GM21786 (cell line): ENCODE measurements around the gene LAMA2.

Experiments used
- ATAC-seq: cut with Tn5 transposase; IDR thresholded peaks from one replicate; pipeline ENCODE4 v1.9.1; 2021; ENCODE audit not compliant: unreplicated experiment

Gene LAMA2, protein sequence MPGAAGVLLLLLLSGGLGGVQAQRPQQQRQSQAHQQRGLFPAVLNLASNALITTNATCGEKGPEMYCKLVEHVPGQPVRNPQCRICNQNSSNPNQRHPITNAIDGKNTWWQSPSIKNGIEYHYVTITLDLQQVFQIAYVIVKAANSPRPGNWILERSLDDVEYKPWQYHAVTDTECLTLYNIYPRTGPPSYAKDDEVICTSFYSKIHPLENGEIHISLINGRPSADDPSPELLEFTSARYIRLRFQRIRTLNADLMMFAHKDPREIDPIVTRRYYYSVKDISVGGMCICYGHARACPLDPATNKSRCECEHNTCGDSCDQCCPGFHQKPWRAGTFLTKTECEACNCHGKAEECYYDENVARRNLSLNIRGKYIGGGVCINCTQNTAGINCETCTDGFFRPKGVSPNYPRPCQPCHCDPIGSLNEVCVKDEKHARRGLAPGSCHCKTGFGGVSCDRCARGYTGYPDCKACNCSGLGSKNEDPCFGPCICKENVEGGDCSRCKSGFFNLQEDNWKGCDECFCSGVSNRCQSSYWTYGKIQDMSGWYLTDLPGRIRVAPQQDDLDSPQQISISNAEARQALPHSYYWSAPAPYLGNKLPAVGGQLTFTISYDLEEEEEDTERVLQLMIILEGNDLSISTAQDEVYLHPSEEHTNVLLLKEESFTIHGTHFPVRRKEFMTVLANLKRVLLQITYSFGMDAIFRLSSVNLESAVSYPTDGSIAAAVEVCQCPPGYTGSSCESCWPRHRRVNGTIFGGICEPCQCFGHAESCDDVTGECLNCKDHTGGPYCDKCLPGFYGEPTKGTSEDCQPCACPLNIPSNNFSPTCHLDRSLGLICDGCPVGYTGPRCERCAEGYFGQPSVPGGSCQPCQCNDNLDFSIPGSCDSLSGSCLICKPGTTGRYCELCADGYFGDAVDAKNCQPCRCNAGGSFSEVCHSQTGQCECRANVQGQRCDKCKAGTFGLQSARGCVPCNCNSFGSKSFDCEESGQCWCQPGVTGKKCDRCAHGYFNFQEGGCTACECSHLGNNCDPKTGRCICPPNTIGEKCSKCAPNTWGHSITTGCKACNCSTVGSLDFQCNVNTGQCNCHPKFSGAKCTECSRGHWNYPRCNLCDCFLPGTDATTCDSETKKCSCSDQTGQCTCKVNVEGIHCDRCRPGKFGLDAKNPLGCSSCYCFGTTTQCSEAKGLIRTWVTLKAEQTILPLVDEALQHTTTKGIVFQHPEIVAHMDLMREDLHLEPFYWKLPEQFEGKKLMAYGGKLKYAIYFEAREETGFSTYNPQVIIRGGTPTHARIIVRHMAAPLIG (N-terminal part only)

DNA sequence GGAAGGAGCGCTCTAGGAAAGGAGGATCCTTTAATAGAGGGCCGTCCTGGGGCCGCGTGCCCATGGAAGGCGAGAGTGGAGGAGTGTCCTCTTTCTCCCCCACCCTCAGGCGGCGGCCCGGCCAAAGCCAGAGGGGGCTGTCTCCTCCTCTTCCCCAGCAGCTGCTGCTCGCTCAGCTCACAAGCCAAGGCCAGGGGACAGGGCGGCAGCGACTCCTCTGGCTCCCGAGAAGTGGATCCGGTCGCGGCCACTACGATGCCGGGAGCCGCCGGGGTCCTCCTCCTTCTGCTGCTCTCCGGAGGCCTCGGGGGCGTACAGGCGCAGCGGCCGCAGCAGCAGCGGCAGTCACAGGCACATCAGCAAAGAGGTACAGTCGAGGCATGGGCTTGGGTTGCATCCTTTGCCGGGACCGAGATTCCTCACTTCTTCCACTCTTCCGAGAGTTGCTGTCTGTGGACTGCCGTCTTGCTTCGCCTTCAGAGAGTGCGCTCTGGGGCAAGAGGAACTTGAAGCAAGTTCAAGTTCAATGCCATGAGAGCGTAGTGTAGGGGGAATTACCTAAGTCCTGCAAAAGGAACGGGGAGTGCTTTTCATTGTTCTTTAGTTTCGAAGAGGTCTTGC lies at the start of gene LAMA2:
LAMA2 (plus strand) TSS at position 148 of the 621 bp plus-strand sequence; CDS start at position 256, 108 bp downstream.
- ATAC-seq, result no peak

DNA sequence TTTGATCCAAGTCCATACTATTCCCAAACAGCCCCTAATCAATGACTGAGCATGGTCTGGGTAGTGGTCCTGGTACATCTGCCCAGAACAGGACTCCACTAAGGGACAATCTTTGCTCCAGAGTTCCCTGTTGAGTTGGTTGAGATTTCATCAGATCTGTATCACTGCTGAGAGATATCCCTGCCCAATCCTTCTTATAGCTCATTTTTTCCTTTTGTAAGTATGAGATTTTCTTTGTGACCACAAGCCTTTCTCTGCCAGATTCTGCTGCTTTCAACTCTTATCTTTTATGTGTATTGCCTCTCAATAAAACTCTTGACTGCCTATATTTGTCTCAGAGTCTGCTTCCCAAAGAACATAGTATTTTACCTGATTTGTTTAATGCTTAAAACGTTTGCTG lies 46.2 kb upstream of the LAMA2 start:
- no peak for ATAC-seq

DNA sequence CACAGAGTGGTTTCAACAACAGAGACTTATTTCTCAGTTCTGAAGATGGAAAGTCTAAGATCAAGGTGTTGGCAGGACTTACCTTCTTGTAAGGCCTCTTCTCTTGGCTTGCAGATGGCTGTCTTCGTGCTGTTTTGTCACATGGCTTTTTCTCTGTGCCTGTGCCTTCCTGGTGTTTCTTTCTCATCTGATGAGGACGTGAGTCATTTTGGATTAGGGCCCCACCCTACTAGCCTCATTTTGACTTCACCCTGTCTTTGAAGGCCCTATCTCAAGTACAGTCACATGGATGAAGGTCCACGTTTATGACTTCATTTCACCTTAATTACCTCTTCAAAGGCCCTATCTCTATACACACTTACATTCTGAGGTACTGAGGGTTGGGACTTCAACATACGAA lies 41.4 kb upstream of the LAMA2 start:
- no peak for ATAC-seq

DNA sequence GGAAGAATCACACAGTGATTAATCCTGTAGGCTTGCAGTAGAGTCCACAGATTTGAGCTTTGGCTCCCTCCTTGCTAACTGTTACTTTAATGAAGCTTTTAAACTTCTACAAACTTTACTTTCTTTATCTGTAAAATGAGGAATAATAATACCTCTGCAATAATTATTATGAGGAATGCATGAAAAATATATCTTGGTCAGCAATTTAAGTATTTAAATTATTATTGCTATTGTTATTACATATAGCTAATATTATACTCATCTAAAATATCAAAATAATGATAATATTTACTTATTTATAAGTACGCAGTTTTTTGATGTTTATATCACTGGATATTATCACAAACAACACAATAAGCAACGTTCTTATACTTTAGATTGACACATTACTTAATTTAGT lies 38.3 kb upstream of the LAMA2 start:
- no peak for ATAC-seq

DNA sequence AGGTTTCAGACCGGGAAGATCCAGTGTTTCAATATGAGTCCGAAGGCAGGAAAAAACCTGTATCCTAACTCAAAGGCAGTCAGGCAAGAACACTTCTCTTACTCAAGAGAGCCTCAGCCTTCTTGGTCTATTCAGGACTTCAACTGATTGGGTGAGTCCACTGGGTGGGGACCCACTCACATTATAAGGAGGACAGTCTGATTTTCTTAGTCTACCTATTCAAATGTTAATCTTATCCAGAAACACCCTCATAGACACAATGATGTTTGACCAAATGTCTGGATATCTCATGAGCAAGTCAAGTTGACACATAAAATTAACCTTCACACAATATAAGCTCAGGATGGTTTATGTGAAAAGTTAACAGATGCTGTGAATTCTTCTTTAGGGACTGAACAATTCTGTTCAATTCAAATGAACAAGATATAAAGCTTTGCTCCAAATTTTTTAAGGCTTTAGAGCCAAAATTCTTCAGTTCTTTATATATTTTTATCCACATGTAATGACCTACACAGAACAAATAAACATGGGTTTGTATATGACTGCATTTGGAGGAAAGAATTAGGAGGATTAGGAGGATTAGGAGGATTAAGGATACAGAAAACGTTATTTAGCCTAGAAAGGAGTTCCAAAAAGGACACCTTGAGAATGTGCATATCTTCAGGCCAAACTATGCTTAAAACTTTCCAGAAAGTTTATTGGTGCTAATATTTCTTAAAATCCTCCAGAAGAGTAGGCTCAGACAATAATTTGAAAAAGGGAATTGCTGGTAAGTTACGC lies 35.3 kb upstream of the LAMA2 start:
- no peak for ATAC-seq

DNA sequence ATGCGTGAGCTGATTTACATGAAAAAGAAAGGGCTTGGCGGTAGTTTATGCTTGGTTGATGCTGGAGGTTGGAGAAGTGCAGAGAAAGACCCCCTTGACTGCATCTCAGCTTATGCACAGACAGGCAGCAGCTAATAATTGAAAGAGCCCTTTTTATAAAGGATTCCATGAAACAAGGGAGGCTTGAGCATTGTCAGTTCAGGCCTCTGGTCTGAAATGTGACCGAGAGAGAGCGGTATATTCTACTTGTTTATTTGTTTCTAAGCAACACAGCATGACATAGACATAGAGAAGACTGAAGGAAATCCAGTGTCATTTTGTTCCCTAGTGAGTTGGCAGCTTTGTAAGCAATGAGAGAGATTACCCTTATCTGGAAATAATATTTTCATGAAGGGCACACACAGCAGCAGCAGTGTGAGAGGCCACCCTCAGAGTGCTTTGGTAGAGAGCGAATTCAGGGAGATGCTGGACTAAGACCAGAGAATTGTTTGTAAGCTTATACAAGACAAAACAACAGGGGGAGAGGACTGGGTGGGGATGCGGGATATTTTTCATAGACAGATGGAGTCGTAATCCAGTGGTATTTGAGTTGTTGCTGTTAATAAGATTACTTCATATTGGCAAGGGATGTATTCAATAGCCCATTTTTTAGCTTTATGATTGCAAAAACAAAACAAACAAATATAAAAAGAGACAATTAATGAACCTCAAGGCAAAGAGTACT lies 34.6 kb upstream of the LAMA2 start:
- no peak for ATAC-seq

DNA sequence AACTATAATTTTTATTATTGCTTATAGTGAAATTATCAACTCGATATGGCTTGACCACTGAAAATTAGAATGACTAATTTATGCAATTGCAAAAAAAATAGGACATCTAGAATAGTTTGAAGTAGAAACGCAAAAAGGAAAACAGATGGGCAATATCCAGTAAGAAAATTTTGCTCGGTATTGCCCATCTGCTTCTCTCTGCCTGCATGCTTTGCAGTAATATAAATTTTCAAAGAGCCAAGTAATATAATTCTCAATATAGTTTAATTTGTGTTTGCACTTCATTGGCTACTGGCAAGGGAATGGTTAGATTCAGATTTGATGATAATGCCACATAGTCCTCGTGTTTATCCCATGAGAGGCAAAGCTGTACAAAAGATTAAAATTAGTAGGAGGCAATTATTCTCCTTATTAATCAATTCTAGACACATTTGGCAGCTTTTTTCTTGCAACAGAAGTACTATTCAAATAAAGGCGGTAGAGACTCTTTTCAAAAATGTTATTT lies 27.3 kb upstream of the LAMA2 start:
- no peak for ATAC-seq

DNA sequence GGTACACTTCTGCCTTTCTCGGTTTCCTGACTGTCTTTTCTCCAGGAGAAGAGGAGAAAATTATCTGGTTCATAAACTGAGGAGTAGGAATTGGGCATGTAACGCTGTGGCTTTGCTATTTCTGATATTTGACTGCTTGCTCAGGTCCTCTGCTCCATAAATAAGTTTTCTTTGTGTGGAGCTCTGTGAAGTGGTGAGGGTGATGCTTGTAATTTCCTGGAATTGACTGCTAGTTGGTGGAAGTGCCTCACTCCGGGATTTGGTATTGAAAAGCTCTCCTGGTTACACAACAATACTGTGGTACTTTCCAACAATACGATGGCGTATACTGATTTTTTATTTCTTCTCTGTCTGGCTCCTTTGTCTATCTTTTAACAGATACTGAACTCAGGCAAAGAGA lies 25.1 kb upstream of the LAMA2 start:
- no peak for ATAC-seq

DNA sequence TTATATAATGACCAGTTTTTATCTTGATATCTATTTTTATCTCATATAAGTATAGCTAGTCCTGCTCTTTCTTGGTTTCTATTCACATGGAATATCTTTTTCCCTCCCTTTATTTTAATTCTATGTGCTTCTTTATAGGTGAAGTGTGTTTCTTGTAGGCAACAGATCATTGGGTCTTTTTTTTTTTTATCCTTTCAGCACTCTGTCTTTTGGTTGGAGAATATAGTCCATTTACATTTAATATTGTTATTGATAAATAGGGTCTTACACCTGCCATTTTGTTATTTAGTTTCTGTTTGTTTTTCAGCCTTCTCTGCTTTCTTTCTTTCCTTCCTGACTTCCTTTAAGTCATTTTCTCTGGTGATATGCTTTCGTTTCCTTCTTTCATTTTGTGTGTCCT lies 22.2 kb upstream of the LAMA2 start:
- no peak for ATAC-seq

DNA sequence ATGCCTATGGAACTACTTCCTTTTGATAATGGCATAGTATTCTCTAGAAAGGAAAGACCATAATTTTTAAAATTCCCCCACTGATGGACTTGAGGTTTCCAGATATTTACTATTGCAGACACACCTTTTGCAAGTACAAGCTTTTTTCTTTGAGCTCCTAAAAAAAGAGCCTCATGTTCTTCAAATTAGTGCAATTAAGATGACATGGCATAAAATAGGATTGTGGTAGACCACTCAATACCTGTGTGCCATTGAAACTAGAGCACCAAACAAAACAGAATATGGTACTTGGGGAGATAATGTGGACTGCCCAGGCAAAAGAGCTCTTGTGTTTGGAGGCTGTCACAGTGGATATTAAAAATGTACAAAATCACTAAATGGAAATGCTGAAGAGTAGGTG lies 19.0 kb upstream of the LAMA2 start:
- ATAC-seq, result no peak

DNA sequence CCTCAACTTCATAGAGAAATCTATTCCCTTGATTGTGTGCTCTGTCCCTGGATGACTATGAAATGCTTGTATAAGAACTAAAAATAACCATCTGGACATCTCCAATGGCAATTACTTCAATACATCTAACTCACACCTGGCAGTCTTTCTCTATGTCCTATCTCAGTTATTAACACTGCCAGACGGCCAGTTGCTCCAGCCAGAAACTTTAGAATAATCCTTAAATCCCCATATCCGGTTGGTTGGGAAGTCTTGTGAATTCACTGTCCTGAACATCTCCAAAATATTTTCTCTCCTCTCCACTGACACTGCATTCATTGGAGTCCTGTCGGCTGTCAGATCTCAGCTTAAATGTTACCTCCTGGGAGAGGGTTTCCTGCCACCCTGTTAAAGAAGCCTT lies 12.2 kb upstream of the LAMA2 start:
- ATAC-seq, result no peak

DNA sequence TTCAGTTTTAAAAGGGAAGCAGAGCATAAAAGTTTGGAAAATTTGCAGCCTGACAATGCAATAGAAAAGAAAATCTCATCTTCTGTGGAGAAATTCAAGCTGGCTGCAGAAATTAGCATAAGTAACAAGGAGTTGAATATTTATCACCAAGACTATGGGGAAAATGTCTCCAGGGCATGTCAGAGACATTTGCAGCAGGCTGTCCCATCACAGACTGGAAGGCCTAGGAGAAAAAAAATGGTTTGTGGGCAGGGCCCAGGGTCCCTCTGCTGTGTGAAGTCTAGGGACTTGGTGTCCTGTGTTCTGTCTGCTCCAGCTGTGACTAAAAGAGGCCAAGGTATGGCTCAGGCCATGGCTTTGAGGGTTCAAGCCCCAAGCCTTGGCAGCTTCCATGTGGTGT lies 8.1 kb upstream of the LAMA2 start:
- ATAC-seq, result no peak

DNA sequence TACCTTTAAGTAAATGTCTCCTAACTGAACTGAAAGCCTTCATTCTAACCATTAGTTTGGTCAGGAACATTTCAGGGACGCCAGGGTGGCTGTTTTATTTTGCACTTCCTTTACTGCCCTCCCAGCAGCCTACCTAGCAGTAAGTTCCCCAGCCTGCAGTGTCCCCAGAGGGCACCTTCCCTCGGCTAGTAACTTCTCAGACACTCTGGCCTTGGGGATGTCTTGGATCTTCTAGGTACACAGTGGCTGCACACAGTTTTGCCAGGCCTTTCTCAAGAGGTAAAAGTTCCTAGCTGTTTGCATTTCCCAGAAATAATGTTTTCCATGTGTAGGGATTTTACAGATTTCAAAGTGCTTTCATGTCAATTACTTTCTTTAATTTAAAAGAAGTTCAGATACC lies 378 bp upstream of the LAMA2 start:
- no peak for ATAC-seq

DNA sequence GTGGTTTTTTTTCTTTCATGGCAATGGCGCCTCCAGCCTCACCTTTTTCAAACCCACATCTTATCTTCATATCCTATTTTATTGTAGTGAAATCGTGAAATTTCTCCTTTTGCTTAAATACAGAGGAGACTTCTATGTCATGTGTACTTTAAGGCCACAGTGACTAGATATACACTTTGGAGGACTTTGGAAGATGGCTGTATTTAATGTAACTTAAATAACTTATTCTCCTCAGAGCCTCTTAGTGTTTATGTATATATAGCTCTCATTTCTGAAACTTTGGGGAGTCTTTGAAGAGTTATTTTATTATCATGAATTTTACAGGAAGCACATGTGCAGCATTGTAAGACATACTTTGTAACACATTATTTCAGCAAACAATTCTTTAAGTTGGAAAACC lies 968 bp downstream of the LAMA2 start:
- no peak for ATAC-seq

DNA sequence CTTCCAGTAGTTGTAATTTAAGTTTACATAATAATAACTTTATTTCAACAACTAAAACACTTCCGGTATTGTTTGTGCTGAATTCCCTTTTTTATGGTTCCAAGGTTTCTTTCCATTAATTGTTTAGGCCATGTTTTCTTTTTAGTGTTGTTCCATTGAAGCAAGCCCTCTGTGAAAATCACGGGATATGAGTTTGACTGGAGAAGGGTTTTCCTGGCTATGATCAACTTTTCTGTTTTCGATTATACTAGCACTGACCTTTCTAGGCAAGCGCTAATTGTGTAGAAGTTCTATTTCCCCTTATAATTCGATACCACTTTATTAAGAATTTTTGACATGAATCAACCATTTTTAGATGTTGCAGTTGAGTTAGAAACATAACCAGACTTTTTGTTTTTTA lies 2.4 kb downstream of the LAMA2 start:
- no peak for ATAC-seq

DNA sequence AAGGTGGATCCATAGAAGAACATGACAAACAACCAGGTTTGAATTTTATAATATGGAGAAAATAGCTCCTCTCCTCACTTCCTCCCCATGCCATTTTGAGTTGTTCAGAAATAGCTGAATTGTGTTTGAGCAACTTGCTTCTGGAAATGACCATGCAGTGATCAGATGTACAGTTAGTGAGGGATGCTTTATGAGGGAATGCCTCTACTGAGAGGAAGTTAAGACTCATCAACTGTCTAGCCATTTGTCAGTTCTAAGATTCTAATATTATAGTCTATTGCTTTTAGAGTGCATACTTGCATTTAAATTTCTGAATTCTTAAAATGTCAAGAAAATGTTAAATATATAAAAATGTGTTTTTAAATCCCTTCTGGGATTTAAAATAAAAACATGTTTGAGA lies 3.8 kb downstream of the LAMA2 start:
- ATAC-seq, result no peak

DNA sequence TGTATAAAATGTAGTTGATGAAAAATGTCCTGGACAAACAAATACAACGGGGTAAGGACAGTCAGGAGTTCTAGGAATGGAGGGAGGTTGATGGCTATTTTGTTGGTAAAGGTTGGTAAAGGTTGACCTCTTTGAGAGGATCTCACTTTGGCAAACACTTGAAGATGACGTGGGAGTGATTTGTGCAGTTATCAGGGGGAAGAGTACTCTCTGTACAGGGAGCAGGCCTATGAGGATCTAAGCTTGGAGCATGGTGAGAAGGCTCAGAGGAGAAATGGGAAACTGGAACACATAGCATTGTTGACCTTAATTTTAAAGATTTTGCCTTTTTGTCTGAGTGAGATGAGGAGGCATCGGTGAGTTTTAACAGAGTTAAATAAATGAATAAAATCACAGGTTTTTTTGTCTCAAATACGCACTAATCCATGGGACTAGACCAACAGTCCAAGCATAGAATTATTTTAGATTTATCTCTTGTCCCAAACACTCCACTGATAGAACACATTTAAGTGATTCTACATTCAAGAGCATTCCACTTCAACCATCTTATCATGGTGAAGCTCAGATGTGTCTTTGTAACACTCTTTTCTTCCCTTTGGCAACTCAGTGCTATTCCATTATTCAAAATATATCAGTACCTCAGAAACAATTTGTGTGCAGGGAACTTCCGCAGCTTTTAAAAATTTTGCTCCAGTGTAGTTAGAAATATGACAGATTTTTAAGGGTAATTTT lies 5.7 kb downstream of the LAMA2 start:
- no peak for ATAC-seq

DNA sequence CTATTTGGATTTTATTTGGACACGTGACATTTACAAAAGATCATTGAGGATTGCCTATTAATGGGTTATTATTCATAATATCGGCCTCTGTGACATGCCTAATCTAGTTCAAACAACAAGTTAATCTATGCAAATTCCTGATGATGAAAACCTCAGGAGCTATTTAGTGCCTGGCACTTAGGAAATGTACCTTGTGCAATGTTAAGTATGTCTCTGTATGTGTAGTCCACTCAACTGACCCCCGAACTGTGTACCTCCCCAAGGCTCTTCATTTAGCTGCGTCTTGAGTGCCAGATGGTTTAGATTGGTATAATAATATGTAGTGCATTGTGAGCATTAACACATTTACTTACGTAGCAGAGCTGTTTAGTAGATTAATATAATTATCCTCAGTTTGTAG lies 6.9 kb downstream of the LAMA2 start:
- ATAC-seq, result no peak

DNA sequence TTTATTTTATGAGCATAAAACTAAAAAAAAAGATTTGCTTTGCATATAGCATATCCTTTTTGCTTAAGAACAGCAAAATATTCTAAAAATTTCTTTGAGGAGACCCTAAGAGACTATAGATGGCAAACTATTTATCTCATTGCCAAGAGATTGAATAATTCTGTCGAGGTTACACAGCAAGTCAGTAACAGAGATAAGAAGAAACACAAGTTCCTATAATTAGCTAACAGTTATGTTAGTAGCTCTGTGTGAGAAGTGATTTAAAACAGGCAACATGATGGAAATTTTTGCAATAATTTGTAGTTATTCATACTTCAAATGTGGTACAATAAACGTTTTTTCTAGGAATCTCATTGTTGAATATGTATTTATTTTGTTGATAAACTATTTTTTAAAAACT lies 9.1 kb downstream of the LAMA2 start:
- ATAC-seq, result no peak
